Inflammatory macrophage treated with lipopolysaccharide for 1 hour (primary cell): Measurements from ENCODE around the gene PIP4K2C.
"Not testable (repeated sequence)": the region's sequence is repeated elsewhere in the genome, so short reads cannot be mapped to it uniquely, and the experiment has no call there.

ENCODE experiments used
- DNase-seq, 2 donors: peaks; one replicate each; pipeline ENCODE4 v3.0.0-alpha.2; 2020 to 2022

PIP4K2C gene

GRCh38 chr12:57560516-57560915 is 30.5 kb upstream of the PIP4K2C start:
- no peak for DNase-seq

- not testable (repeated sequence) for DNase-seq
These were observed 29.9 kb upstream of the PIP4K2C start for GRCh38 chr12:57561117-57561516.

DNA sequence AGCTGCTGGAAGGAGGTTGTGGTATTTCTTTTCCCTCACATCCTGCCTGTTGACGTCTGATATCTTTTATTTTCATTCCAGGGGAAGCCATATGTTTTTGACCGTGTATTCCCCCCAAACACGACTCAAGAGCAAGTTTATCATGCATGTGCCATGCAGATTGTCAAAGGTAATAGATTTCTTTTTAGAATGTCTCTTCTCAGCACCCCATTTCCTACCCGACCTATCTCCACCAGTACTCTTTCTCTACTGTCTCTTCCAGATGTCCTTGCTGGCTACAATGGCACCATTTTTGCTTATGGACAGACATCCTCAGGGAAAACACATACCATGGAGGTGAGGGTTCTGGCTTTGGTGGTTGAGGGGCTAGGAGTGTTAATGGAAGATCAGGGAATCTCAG is 27.6 kb upstream of the PIP4K2C start:
- DNase-seq = no peak

DNA sequence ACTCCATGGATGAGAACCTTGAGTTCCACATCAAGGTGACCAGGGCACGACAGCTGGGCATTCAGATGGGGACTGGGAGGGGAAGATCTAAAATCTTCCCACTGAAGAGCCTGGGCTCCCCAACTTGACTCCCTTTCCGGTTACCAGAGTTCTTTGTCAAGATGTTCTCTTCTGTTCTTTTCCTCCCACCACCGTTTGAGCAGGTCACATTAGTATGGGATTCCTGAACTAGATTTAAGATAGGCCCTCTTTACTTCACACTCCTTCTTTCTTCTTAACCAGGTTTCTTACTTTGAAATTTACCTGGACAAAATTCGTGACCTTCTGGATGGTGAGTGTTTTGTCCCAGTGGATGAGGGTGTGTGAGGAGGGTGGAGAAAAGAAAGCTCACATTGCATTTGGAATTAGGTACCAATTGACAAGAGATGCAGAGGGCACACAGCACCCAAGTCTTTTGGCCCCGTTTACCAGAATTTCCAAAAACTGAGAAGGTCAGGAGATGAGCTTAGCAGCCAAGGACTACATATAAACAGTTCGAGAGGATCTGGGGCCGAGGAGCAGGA is 26.7 kb upstream of the PIP4K2C start:
- DNase-seq = no peak

DNA sequence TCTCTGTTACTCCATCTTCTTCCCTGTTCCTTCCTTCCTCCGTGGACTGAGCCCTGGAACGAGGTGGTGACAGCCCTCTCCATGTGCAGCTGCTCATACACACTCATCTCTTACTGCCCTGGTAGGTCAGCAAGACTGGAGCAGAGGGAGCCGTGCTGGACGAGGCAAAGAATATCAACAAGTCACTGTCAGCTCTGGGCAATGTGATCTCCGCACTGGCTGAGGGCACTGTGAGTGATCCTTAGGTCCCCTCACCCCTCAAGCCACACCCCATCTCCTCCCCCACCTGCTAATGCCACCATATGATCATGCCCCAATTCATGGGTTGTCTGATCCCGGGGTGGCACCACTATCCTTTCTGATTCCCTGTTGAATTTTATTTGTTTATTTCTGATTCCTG is 22.2 kb upstream of the PIP4K2C start:
- DNase-seq = no peak

GRCh38 chr12:57569858-57570257 is 21.1 kb upstream of the PIP4K2C start:
- DNase-seq = no peak

- not testable (repeated sequence) for DNase-seq
These were observed 20.6 kb upstream of the PIP4K2C start for GRCh38 chr12:57570438-57570837.

- DNase-seq = no peak
These were observed 18.8 kb upstream of the PIP4K2C start for GRCh38 chr12:57571926-57572762.

GRCh38 chr12:57574795-57575194 is 16.2 kb upstream of the PIP4K2C start:
- no peak for DNase-seq

DNA sequence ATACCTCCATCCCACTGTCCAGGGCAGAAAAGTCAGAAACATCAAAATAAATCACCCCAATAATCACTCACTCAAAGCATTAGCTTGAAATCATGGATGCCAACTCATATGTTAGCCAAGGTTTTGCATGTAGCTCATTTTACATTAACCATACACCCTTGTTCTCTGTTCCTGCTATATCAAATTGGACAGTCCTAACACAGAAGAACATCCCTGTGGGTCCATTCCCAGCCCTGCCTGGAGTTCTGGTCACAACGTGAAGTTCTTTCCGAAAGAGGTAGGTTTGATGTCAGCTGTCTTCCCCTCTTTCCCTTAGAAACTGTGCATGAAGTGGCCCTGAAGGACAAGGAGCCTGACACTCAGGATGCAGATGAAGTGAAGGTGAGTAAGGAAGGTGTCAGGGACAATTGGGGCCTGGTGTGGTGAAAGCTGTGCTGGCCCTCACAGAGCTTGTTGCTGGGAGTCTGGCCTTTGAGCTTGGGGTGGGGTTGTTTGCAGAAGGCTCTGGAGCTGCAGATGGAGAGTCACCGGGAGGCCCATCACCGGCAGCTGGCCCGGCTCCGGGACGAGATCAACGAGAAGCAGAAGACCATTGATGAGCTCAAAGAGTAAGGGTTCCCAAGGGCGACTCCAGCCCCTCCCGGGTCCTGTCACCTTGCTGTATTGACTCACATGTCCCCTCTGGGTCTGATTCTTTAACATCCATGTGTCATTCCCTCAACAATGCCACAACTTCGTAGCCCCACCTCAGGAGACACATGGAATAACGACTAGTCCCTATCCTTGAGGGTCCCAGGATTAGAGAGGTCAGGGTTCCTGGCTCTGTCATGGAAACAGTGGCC is 15.0 kb upstream of the PIP4K2C start:
- no peak for DNase-seq

DNA sequence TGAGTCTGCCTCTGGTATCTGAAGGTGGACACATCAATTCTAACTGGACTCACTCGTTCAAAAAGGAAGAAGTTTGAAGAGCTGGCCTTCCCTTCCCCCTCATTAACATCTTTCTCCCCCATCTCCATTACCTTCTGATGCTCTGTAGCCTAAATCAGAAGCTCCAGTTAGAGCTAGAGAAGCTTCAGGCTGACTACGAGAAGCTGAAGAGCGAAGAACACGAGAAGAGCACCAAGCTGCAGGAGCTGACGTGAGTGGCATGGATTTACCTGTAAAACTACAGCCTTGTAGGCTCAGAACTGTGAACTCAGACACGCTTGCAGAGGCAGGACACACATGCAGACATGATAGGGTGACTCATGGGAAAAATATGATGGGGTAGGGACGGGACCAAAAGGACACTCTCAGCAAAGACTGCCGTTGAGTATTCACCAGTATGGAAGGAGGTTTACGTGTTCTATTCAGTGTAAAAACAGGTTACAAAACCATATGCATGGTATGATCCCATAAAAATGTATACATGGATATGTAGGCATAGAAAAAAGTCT is 14.3 kb upstream of the PIP4K2C start:
- no peak for DNase-seq

GRCh38 chr12:57577981-57578758 is 12.8 kb upstream of the PIP4K2C start:
- no peak for DNase-seq

DNA sequence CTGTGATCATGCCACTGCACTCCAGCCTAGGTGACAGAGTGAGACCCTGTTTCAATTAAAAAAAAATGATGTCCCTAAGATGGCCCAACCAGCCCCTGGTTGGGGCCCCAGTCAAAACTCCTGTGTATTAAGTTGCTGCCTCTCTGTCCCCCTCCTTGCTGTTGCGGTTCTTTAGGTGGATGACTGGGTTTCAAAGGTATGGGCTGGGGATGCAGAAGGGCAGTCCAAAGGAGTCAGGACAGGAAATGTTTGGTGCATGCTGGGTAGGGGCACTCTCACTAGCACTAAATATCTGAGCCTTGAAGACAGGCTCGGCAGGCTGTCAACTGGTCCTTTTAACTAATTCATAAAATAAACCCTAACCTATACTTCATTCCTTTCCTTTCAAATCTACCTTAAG is 12.0 kb upstream of the PIP4K2C start:
- no peak for DNase-seq

DNA sequence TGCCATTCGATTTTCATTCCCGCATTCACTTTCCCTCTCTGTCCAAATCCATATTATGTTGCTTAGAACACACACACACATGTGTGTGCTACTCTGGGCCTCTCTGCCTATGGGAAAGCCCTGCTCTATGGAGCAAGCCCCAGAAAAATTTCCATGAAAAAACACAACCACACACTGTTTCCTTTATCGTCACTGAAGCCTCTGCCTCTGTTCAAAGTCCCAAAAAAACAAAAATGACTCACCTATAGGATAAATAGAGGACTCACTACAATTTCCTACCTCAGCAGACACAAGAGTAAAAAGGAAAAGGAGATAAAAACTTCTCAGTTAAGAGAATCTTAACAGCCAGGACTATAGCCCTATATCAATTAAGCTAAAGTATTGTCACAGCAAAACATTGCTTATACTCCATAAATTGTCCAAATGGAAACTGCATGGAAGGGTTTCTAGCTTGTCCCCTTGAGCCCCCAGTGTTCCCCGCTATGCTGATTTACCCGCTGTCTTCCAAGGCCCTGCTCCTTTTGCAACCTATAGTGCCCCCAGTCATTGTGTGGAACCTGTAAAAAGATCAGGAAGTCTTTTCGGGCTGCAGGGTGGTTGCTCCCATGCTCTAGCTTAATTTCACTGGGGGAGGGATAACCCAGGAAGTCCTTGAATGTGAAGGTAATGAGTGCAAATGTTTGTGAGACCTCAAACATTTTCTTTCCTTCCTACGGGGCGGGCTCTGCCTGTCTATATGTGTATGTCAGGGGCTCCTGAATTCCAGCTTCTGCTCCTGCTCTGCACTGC is 11.1 kb upstream of the PIP4K2C start:
- no peak for DNase-seq

- no peak for DNase-seq
These were observed 10.6 kb upstream of the PIP4K2C start for GRCh38 chr12:57580466-57580795.

- DNase-seq = no peak
These were observed 9.2 kb upstream of the PIP4K2C start for GRCh38 chr12:57581802-57582201.

DNA sequence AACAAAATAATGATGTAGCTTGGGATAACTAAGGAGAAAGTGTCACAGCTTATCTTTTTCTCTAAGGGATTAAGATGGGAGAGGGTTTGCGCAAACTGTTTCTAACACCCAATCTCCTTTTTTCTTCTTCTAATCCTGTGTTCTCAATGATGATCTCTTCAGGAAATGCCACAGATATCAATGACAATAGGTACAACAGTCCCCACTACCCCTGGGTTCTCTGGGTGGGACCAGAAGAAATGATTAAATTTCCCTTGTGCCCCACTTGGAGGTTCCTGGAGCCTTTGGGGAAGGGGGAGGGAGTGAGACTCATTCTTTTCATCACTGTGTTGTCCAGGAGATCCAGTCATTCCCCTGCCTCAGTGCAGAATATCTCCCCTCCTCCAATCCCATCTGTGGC is 8.6 kb upstream of the PIP4K2C start:
- no peak for DNase-seq

DNA sequence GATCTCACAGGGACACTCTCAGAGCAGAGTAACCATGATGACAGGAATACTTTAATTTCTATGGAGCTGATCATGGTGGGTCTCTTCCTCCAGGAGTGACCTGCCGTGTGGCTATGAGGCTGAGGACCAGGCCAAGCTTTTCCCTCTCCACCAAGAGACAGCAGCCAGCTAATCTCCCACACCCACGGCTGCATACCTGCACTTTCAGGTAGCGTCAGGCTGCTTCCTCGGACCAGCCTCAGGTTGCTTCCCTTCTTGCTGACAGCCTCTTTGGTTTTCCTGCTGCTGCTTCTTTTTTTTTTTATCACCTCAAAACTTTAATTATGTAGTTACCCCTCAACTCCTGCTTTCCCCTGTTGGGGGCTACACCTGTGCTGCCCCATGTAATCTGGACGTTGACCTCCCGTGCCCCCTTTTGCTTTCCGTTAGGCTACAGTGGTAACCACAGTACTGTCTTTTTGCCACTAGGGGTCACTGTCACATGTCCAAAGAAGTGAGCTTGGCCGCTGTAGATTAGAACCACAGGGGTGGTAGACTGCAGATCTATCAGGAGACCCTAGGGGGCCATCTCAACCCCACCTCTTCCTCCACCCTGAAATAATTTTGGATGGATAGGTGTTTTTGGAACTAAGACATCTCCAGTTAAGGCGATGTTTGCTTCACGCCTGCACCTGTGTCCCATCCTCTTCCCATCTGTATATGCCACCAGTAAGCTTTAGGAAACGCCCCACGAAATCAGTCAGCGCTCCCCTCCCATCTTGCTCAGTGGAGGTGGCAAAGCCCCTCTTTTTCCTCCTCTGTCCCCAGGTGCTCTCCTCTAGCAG is 7.8 kb upstream of the PIP4K2C start:
- peak; percentile 41 to 84 for DNase-seq

GRCh38 chr12:57584050-57584449 is 6.9 kb upstream of the PIP4K2C start:
- no peak for DNase-seq

DNA sequence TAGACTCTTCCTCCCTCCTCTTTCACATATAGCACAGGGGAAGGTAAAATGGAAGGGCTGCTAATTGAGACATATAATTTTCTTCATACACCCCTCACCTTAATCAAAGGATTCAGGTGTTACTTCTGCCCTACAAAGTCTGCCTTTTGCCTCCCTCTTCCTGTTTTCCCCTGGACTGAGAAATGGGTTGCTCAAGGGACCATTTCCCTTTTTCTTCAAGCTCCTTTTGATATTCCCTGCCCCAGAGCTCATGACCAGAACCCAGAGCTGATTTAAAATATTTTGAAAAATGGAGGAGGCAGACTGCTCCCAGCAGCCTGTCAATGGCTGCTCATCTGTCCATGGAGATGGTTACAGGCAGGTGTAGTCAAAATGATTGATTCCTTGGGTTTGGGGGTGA is 6.3 kb upstream of the PIP4K2C start:
- DNase-seq = peak; percentile 59 to 64

GRCh38 chr12:57585156-57585555 is 5.8 kb upstream of the PIP4K2C start:
- no peak for DNase-seq
